Endothelial cell of umbilical vein (primary cell): Measurements from ENCODE around the gene CLCN6. TPM values are rescaled to one million over a fixed set of nuclear protein-coding genes. Genes with fewer than 3 reads are reported as not detected.

Experiments
- BruUV-seq: library from RNA; stranded (reverse); fragments of 400-500 nt; replicated peaks from 2 replicates; lab custom pipeline; 2021; lab: Mats Ljungman, UMichigan
- CTCF ChIA-PET: fragments of 300-600, 350-600 bp; sonication (Branson Sonifier 250); formaldehyde crosslinking; loops from one replicate; lab custom pipeline; 2021; ENCODE audit warnings: antibody characterized with exemption, inconsistent platforms; lab: Charles Lee
- POLR2A ChIA-PET: fragments of 300-600, 350-600 bp; sonication (Branson Sonifier 250); formaldehyde crosslinking; loops from one replicate; lab custom pipeline; 2021; ENCODE audit warnings: antibody characterized with exemption, inconsistent platforms; lab: Charles Lee
- DNase-seq: peaks from one replicate; pipeline ENCODE4 v3.0.0-alpha.2; 2011; ENCODE audit warnings: low read depth, low spot score
- FAIRE-seq: peaks from 2 replicates; lab custom pipeline; 2011; peaks lifted over from hg19 to GRCh38; lab: Jason Lieb, UNC
- H2AFZ ChIP-seq: 2 replicates; pipeline ENCODE4 v1.6.0; 2012; ENCODE audit warnings: low read depth, low read length, control low read depth, inconsistent platforms
- H3K27ac ChIP-seq: 2 replicates; pipeline ENCODE4 v1.5.1; 2011; ENCODE audit warnings: low read depth, mild to moderate bottlenecking, control low read depth, low read length, moderate library complexity; ENCODE audit not compliant: insufficient read depth
- H3K27me3 ChIP-seq, 2 experiments: 2 replicates each; pipeline versions ENCODE4 v1.6.0 to v1.6.1; 2011; ENCODE audit warnings: low read length in 2 of 2, mixed read lengths in 1 of 2; ENCODE audit not compliant: control insufficient read depth in 2 of 2, insufficient read depth in 2 of 2
- H3K36me3 ChIP-seq, 2 experiments: 2 replicates in 1 of 2; 3 replicates in 1 of 2; pipeline ENCODE4 v1.5.1; 2011; ENCODE audit warnings: low read length in 2 of 2, mild to moderate bottlenecking in 1 of 2, moderate library complexity in 1 of 2; ENCODE audit not compliant: control insufficient read depth in 2 of 2, insufficient read depth in 2 of 2; ENCODE audit errors: extremely low read depth in 1 of 2
- H3K4me1 ChIP-seq: 3 replicates; pipeline ENCODE4 v1.5.1; 2011; ENCODE audit warnings: mild to moderate bottlenecking, low read length; ENCODE audit not compliant: control insufficient read depth, insufficient read depth; ENCODE audit errors: extremely low read depth
- H3K4me2 ChIP-seq: 2 replicates; pipeline ENCODE4 v1.6.1; 2011; ENCODE audit warnings: low read length, control low read depth, mixed read lengths; ENCODE audit not compliant: insufficient read depth
- H3K4me3 ChIP-seq, 3 experiments: fragments of 200-600 bp in 1 of 3; sonication (generic), shearing (Covaris generic) in 1 of 3; replicated peaks in 1 of 3; 2 replicates each; pipeline ENCODE4 v1.5.1; 2011 to 2016; ENCODE audit warnings: control low read depth in 3 of 3, low read length in 3 of 3, mild to moderate bottlenecking in 2 of 3, inconsistent platforms in 1 of 3, low read depth in 1 of 3, moderate library complexity in 1 of 3; ENCODE audit not compliant: insufficient read depth in 1 of 3
- H3K79me2 ChIP-seq: 2 replicates; pipeline ENCODE4 v1.6.0; 2012; ENCODE audit warnings: low read length, inconsistent platforms; ENCODE audit not compliant: control insufficient read depth, insufficient read depth
- H3K9ac ChIP-seq: replicated peaks from 2 replicates; pipeline ENCODE3; 2011; ENCODE audit warnings: low read length, control low read depth; ENCODE audit not compliant: insufficient read depth; ENCODE audit errors: extremely low read depth
- H3K9me1 ChIP-seq: replicated peaks from 3 replicates; pipeline ENCODE4 v1.6.0; 2011; ENCODE audit warnings: mild to moderate bottlenecking, low read length; ENCODE audit not compliant: control insufficient read depth, insufficient read depth; ENCODE audit errors: extremely low read depth
- H3K9me3 ChIP-seq: replicated peaks from 2 replicates; pipeline ENCODE4 v1.5.1; 2012; ENCODE audit warnings: low read length, inconsistent platforms; ENCODE audit not compliant: control insufficient read depth, insufficient read depth
- H4K20me1 ChIP-seq: replicated peaks from 2 replicates; pipeline ENCODE3; 2011; ENCODE audit warnings: mild to moderate bottlenecking, low read length; ENCODE audit not compliant: control insufficient read depth, insufficient read depth; ENCODE audit errors: extremely low read depth
- EZH2 ChIP-seq: IDR thresholded peaks from 2 replicates; pipeline ENCODE4 v1.6.1; 2012; ENCODE audit warnings: borderline replicate concordance, low read depth, mild to moderate bottlenecking, moderate library complexity, low read length, inconsistent platforms; ENCODE audit not compliant: severe bottlenecking
- FOS ChIP-seq: IDR thresholded peaks from 2 replicates; pipeline ENCODE4 v1.6.1; 2011; ENCODE audit warnings: mild to moderate bottlenecking, low read length, moderate library complexity, borderline replicate concordance; ENCODE audit not compliant: insufficient read depth
- GATA2 ChIP-seq: IDR thresholded peaks from 2 replicates; pipeline ENCODE4 v1.7.0; 2011; ENCODE audit warnings: low read depth, mild to moderate bottlenecking, moderate library complexity, mixed read lengths, low read length; ENCODE audit not compliant: insufficient read length, insufficient read depth
- JUN ChIP-seq: IDR thresholded peaks from 2 replicates; pipeline ENCODE4 v1.6.1; 2011; ENCODE audit warnings: borderline replicate concordance, low read depth; ENCODE audit not compliant: insufficient read length, insufficient read depth
- MAX ChIP-seq: IDR thresholded peaks from 2 replicates; pipeline ENCODE4 v1.6.1; 2011; ENCODE audit not compliant: insufficient read depth, insufficient read length
- MYC ChIP-seq: IDR thresholded peaks from one replicate; pipeline ENCODE4 v1.6.1; 2011; ENCODE audit warnings: mild to moderate bottlenecking, low read depth, low read length
- POLR2A ChIP-seq: IDR thresholded peaks from 2 replicates; pipeline ENCODE4 v1.6.1; 2012; ENCODE audit warnings: low read depth, mild to moderate bottlenecking, control low read depth, low read length
- POLR2AphosphoS5 ChIP-seq: IDR thresholded peaks from 2 replicates; pipeline ENCODE4 v1.6.1; 2012; ENCODE audit warnings: low read depth, mild to moderate bottlenecking, control low read depth, low read length, moderate library complexity; ENCODE audit not compliant: insufficient read depth
- dilution Hi-C: fragments of 300-500 bp; cut with MboI; formaldehyde crosslinking; loops from one replicate; pipeline ENCODE4 v1.15.0; 2019; ENCODE audit warnings: low sequenced_read_pairs; ENCODE audit not compliant: extremely low pct_ligation_motif_present
- intact Hi-C: fragments of 100-400 bp; cut with micrococcal nuclease; formaldehyde crosslinking; loops from one replicate; pipeline ENCODE4 v1.10.0; 2022
- polyA plus RNA-seq, 4 experiments: library from polyadenylated mRNA; depleted of rRNA in 3 of 4; stranded (reverse) in 3 of 4; unstranded in 1 of 4; fragments of >200 nt; gene quantifications; 2 replicates each; pipeline versions ENCODE4 v1.2.1 to v1.2.3, GENCODE V29; 2011 to 2012; ENCODE audit warnings: missing spikeins in 1 of 4
- total RNA-seq: library from RNA; stranded (reverse); gene quantifications from 2 replicates; pipeline ENCODE4 v1.2.3, GENCODE V29; 2021
- TF ChIP-seq, protein P1 (sequence below), 2 donors: IDR thresholded peaks; 1 replicate in 1 of 2; 2 replicates in 1 of 2; pipeline ENCODE4 v1.5.1; 2011; ENCODE audit warnings: low read length in 2 of 2, mild to moderate bottlenecking in 2 of 2, moderate library complexity in 2 of 2, control low read depth in 1 of 2, inconsistent platforms in 1 of 2, low read depth in 1 of 2; ENCODE audit not compliant: insufficient read depth in 1 of 2; ENCODE audit errors: extremely low read depth in 1 of 2

The CLCN6 gene
- total and polyA plus RNA-seq, 2 donors (not counting 3 experiments of a cell fraction or from before 2014, with no cell fraction given), result 20.4 to 41.2 TPM

DNA sequence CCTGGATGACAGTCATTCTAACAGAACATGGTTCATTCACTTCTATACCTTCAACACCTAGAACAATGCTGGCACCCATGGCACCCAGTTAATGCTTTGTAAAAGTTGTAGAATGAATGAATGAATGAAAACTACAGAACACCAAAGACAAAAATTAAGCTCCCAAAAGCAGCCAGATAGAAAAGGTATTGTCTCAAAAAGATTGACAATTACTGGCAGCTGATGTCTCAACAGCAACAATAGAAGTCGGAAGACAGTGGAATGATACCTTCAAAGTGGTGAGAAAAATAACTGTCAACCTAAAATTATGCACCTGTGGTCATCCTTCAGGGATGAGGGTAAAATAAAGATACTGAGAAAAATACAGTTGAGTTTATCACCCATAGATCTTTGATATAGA is 48.9 kb upstream of the CLCN6 start:
- dilution Hi-C loops, result no loop called here
- no peaks in the 10 kb centered on the region for H3K79me2 ChIP-seq
- intact Hi-C loops, result no loop called here
- H4K20me1 ChIP-seq, result no peaks in the 10 kb centered on the region
- H3K4me1 ChIP-seq, result no peaks in the 10 kb centered on the region
- DNase-seq (no peak), FAIRE-seq (no peak)
- no TSS peak for BruUV-seq
- no peak for TF ChIP-seq GATA2
- TF ChIP-seq MAX, result no peak
- TF ChIP-seq, protein P1, sequence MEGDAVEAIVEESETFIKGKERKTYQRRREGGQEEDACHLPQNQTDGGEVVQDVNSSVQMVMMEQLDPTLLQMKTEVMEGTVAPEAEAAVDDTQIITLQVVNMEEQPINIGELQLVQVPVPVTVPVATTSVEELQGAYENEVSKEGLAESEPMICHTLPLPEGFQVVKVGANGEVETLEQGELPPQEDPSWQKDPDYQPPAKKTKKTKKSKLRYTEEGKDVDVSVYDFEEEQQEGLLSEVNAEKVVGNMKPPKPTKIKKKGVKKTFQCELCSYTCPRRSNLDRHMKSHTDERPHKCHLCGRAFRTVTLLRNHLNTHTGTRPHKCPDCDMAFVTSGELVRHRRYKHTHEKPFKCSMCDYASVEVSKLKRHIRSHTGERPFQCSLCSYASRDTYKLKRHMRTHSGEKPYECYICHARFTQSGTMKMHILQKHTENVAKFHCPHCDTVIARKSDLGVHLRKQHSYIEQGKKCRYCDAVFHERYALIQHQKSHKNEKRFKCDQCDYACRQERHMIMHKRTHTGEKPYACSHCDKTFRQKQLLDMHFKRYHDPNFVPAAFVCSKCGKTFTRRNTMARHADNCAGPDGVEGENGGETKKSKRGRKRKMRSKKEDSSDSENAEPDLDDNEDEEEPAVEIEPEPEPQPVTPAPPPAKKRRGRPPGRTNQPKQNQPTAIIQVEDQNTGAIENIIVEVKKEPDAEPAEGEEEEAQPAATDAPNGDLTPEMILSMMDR (IDR thresholded peaks at IDR 0.05; ENCODE audit: extremely low read depth in 1 of 2, insufficient read depth in 1 of 2, low read depth in 1 of 2, low read length in 2 of 2), result no peak
- TF ChIP-seq FOS, result no peak
- no peak for TF ChIP-seq POLR2AphosphoS5
- no peak for TF ChIP-seq EZH2
- TF ChIP-seq POLR2A, result no peak
- no peak for TF ChIP-seq JUN
- no peak for TF ChIP-seq MYC
- CTCF ChIA-PET, result interaction anchor here (1.4 kb wide), 1 partner anchor 106 kb away, joined by 4 read pairs; no protein-coding TSS in a partner anchor
- H3K27ac ChIP-seq, result no peak overlapping the region
- H3K4me3 ChIP-seq, result no peak overlapping the region
- no peaks in the 10 kb centered on the region for H3K9me1 ChIP-seq
- H3K9ac ChIP-seq, result no peak overlapping the region
- no peaks in the 10 kb centered on the region for H3K9me3 ChIP-seq
- POLR2A ChIA-PET, result no interaction called here
- no peak overlapping the region for H2AFZ ChIP-seq
- H3K27me3 ChIP-seq, result peaks cover 0 to 6% of the 10 kb centered on the region in 2 experiments
- no peak overlapping the region for H3K4me2 ChIP-seq
- H3K36me3 ChIP-seq, result no peaks in the 10 kb centered on the region
